Spleen (tissue), 11 donors: ENCODE measurements around the gene OR5P2. TPM values are rescaled to one million over a fixed set of nuclear protein-coding genes. Genes with fewer than 3 reads are reported as not detected.

Experiments
- DNase-seq: peaks from one replicate; pipeline ENCODE4 v3.0.0-alpha.2; 2020
- H3K27ac ChIP-seq, 8 donors: fragments of 200-600 bp; sonication (generic) in 7 of 8; 1 replicate in 4 of 8; 2 replicates in 4 of 8; pipeline versions ENCODE4 v1.5.0 to v1.8.0; 2016 to 2021; ENCODE audit warnings: inconsistent platforms in 4 of 8, mild to moderate bottlenecking in 4 of 8, moderate library complexity in 1 of 8
- H3K27me3 ChIP-seq, 7 donors: fragments of 200-600 bp; sonication (generic) in 6 of 7; replicated peaks in 1 of 7; 1 replicate in 4 of 7; 2 replicates in 3 of 7; pipeline versions ENCODE4 v1.5.0 to v1.8.0; 2016 to 2021; ENCODE audit warnings: inconsistent platforms in 3 of 7, mild to moderate bottlenecking in 1 of 7
- H3K36me3 ChIP-seq, 6 donors: fragments of 200-600 bp; sonication (generic) in 5 of 6; 1 replicate in 4 of 6; 2 replicates in 2 of 6; pipeline versions ENCODE4 v1.5.0 to v1.8.0; 2016 to 2021; ENCODE audit warnings: inconsistent platforms in 2 of 6
- H3K4me1 ChIP-seq, 6 donors: fragments of 200-600 bp; sonication (generic) in 5 of 6; 1 replicate in 3 of 6; 2 replicates in 3 of 6; pipeline versions ENCODE4 v1.5.0 to v1.8.0; 2016 to 2021; ENCODE audit warnings: inconsistent platforms in 3 of 6
- H3K4me3 ChIP-seq, 8 donors: fragments of 200-600 bp; sonication (generic) in 7 of 8; 1 replicate in 4 of 8; 2 replicates in 4 of 8; pipeline versions ENCODE4 v1.5.0 to v1.8.0; 2016 to 2021; ENCODE audit warnings: inconsistent platforms in 4 of 8, mild to moderate bottlenecking in 4 of 8, moderate library complexity in 2 of 8
- H3K9me3 ChIP-seq, 8 donors: fragments of 200-600 bp; sonication (generic) in 7 of 8; 1 replicate in 4 of 8; 2 replicates in 4 of 8; pipeline versions ENCODE4 v1.5.0 to v1.8.0; 2016 to 2021; ENCODE audit warnings: inconsistent platforms in 4 of 8
- POLR2AphosphoS5 ChIP-seq, 3 donors: sonication (generic); formaldehyde crosslinking; IDR thresholded peaks; one replicate each; pipeline ENCODE4 v1.5.1; 2017; ENCODE audit warnings: antibody characterized with exemption in 3 of 3
- WGBS, 5 donors: extraction: QIAGEN DNeasy Blood & Tissue Kit in 3 of 5; methylation state at CpG; one replicate each; pipeline versions ENCODE4 v1.1.5 to v1.1.7; 2013 to 2018; 5-methylcytosine and 5-hydroxymethylcytosine counted together
- intact Hi-C: fragments of 100-400 bp; cut with DNase I; formaldehyde crosslinking; loops from one replicate; pipeline ENCODE4 v1.15.0; 2023; ENCODE audit warnings: low total_unique reads
- polyA plus RNA-seq, 3 donors: library from polyadenylated mRNA; stranded (reverse); fragments of 200-250 nt; gene quantifications; one replicate each; pipeline ENCODE4 v1.2.1, GENCODE V29; 2013
- total RNA-seq, 7 donors: library from RNA; depleted of rRNA in 3 of 7; stranded (reverse); fragments of >200 nt in 3 of 7; fragmentation: NEBNext Ultra II Directional in 4 of 7; extraction: Animal tissue kit (Norgen Biotek cat#: 25700) in 4 of 7; gene quantifications; one replicate each; pipeline versions ENCODE4 v1.1.0 to v1.2.1, GENCODE V29; 2016 to 2021
- TF ChIP-seq, protein P1 (sequence below), 11 experiments: fragments of 200-600 bp in 7 of 11; fragments of 450-650 bp in 4 of 11; sonication (generic) in 4 of 11; IDR thresholded peaks in 8 of 11; conservative IDR thresholded peaks in 3 of 11; 1 replicate in 7 of 11; 2 replicates in 4 of 11; pipeline versions ENCODE4 v1.4.0 to v1.8.0; 2016 to 2021; ENCODE audit warnings: antibody characterized with exemption in 11 of 11, inconsistent platforms in 4 of 11, mild to moderate bottlenecking in 1 of 11
- donor health status: healthy with polysubstance abuse.
- donor health status: DM: no; HTN: no; CAD: no; lungs with moderate emphysema.
- donor health status: DM: no; HTN: no; CAD: no.
- donor health status: Bipolar disorder and iron deficiency.
- donor health status: healthy.
- donor health status: DM: no; HTN: no; CAD: no.
- donor health status: DM: yes; HTN: yes; CAD: no.

Gene OR5P2
- total and polyA plus RNA-seq, 10 donors: not detected

DNA sequence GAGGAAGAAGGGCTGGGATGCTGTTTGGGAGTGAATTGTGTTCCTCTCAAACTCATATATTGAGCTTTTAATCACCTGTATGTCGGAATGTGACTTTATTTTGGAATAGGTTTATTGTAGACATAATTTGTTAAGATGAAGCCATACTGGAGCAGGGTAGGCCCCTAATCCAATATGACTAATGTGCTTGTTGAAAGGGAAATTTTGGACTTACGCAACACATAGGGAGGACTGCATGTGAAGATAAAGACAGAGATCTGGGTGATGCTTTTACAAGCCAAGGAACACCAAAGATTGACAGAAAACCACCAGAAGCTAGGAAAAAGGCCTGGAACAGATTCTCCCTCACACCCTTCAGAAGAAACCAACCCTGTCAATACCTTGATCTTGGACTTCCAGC is 47.3 kb downstream of the OR5P2 start:
- Histone ChIP-seq H3K36me3 (no peaks in the 10 kb centered on the region), H3K9me3 (no peaks in the 10 kb centered on the region), H3K27me3 (no peaks in the 10 kb centered on the region), H3K4me3 (no peak overlapping the region), H3K4me1 (no peaks in the 10 kb centered on the region), H3K27ac (no peak overlapping the region)
- intact Hi-C loops: no loop called here
- no peak for TF ChIP-seq POLR2AphosphoS5 (IDR thresholded peaks at IDR 0.05)
- TF ChIP-seq, protein P1, sequence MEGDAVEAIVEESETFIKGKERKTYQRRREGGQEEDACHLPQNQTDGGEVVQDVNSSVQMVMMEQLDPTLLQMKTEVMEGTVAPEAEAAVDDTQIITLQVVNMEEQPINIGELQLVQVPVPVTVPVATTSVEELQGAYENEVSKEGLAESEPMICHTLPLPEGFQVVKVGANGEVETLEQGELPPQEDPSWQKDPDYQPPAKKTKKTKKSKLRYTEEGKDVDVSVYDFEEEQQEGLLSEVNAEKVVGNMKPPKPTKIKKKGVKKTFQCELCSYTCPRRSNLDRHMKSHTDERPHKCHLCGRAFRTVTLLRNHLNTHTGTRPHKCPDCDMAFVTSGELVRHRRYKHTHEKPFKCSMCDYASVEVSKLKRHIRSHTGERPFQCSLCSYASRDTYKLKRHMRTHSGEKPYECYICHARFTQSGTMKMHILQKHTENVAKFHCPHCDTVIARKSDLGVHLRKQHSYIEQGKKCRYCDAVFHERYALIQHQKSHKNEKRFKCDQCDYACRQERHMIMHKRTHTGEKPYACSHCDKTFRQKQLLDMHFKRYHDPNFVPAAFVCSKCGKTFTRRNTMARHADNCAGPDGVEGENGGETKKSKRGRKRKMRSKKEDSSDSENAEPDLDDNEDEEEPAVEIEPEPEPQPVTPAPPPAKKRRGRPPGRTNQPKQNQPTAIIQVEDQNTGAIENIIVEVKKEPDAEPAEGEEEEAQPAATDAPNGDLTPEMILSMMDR (IDR thresholded peaks at IDR 0.05 in 8 of 11, conservative IDR thresholded peaks at IDR 0.05 in 3 of 11): no peak
- no peak for DNase-seq
- WGBS, 5 donors: 82 to 86% (median 83%) methylated on average over 2 of the region's 2 CpGs

Other genes with a start within 250 kb of the OR5P2 start
- 1 to 10 TPM; 1.2 to 5.3 (median 2.7) TPM for gene CYB5R2, start 123.4 kb downstream of the OR5P2 start, total RNA-seq
- 1 to 10 TPM; 2.2 to 3.0 (median 3.0) TPM for gene CYB5R2, start 123.4 kb downstream of the OR5P2 start, polyA plus RNA-seq
- not detected for gene OVCH2, start 90.5 kb downstream of the OR5P2 start, total RNA-seq
- not detected for gene OVCH2, start 90.5 kb downstream of the OR5P2 start, polyA plus RNA-seq
- not detected for gene OR5P3, start 33.9 kb upstream of the OR5P2 start, total RNA-seq
- not detected for gene OR5P3, start 33.9 kb upstream of the OR5P2 start, polyA plus RNA-seq
- not detected for gene OR10A6, start 134.3 kb upstream of the OR5P2 start, total RNA-seq
- not detected for gene OR10A6, start 134.3 kb upstream of the OR5P2 start, polyA plus RNA-seq
- not detected for gene OR10A3, start 144.8 kb upstream of the OR5P2 start, total RNA-seq
- not detected for gene OR10A3, start 144.8 kb upstream of the OR5P2 start, polyA plus RNA-seq
- gene NLRP10, start 168.5 kb upstream of the OR5P2 start, total RNA-seq: not detected
- not detected for gene NLRP10, start 168.5 kb upstream of the OR5P2 start, polyA plus RNA-seq
- 100 to 1,000 TPM; 189 to 351 (median 204) TPM for gene EIF3F, start 190.4 kb upstream of the OR5P2 start, total RNA-seq
- gene EIF3F, start 190.4 kb upstream of the OR5P2 start, polyA plus RNA-seq: 100 to 1,000 TPM; 343 to 437 (median 350) TPM